Astrocyte (in vitro differentiated cells and primary cell): ENCODE data around the gene CCDC160. TPM values are rescaled to one million over a fixed set of nuclear protein-coding genes. Genes with fewer than 3 reads are reported as not detected.

Experiments used
- DNase-seq: peaks from one replicate; pipeline ENCODE4 v3.0.0-alpha.2; 2010; ENCODE audit warnings: low read depth
- FAIRE-seq: peaks from 2 replicates; lab custom pipeline; 2011; peaks lifted over from hg19 to GRCh38; lab: Jason Lieb, UNC
- H2AFZ ChIP-seq: 2 replicates; pipeline ENCODE4 v1.6.0; 2012; ENCODE audit warnings: low read depth, low read length, inconsistent platforms
- H3K27ac ChIP-seq: 2 replicates; pipeline ENCODE4 v1.5.1; 2011; ENCODE audit warnings: low read depth, low read length, inconsistent platforms
- H3K27me3 ChIP-seq: 2 replicates; pipeline ENCODE4 v1.6.0; 2011; ENCODE audit warnings: low read length, inconsistent platforms; ENCODE audit not compliant: insufficient read depth
- H3K36me3 ChIP-seq: 2 replicates; pipeline ENCODE4 v1.5.1; 2011; ENCODE audit warnings: low read length, inconsistent platforms; ENCODE audit not compliant: insufficient read depth
- H3K4me1 ChIP-seq: 2 replicates; pipeline ENCODE4 v1.5.1; 2011; ENCODE audit warnings: low read length, inconsistent platforms; ENCODE audit not compliant: insufficient read depth
- H3K4me2 ChIP-seq: 2 replicates; pipeline ENCODE4 v1.6.0; 2012; ENCODE audit warnings: low read length, inconsistent platforms
- H3K4me3 ChIP-seq: 2 replicates; pipeline ENCODE4 v1.5.1; 2011; ENCODE audit warnings: low read depth, mild to moderate bottlenecking, low read length, inconsistent platforms; ENCODE audit not compliant: insufficient read depth
- H3K79me2 ChIP-seq: 2 replicates; pipeline ENCODE4 v1.6.0; 2012; ENCODE audit warnings: mild to moderate bottlenecking, low read length, inconsistent platforms; ENCODE audit not compliant: insufficient read depth
- H3K9ac ChIP-seq: 2 replicates; pipeline ENCODE4 v1.6.0; 2012; ENCODE audit warnings: mild to moderate bottlenecking, low read length, inconsistent platforms
- H3K9me3 ChIP-seq: 2 replicates; pipeline ENCODE4 v1.5.1; 2012; ENCODE audit warnings: low read depth, mild to moderate bottlenecking, low read length, inconsistent platforms; ENCODE audit not compliant: insufficient read depth
- H4K20me1 ChIP-seq: 2 replicates; pipeline ENCODE4 v1.6.0; 2012; ENCODE audit warnings: low read length, inconsistent platforms; ENCODE audit not compliant: insufficient read depth
- H3K27ac Mint-ChIP-seq: one replicate; pipeline ENCODE4 v1.8.0; 2021; ENCODE audit warnings: mild to moderate bottlenecking, mixed read lengths; ENCODE audit not compliant: unreplicated experiment
- H3K27me3 Mint-ChIP-seq: one replicate; pipeline ENCODE4 v1.8.0; 2021; ENCODE audit warnings: low read depth, mixed read lengths; ENCODE audit not compliant: unreplicated experiment
- H3K36me3 Mint-ChIP-seq: one replicate; pipeline ENCODE4 v1.8.0; 2021; ENCODE audit warnings: low read depth, mixed read lengths; ENCODE audit not compliant: unreplicated experiment
- H3K4me1 Mint-ChIP-seq: one replicate; pipeline ENCODE4 v1.8.0; 2021; ENCODE audit warnings: low read depth, mixed read lengths; ENCODE audit not compliant: unreplicated experiment
- H3K4me3 Mint-ChIP-seq: one replicate; pipeline ENCODE4 v1.8.0; 2021; ENCODE audit warnings: mild to moderate bottlenecking, moderate library complexity, mixed read lengths; ENCODE audit not compliant: unreplicated experiment
- H3K9me3 Mint-ChIP-seq: one replicate; pipeline ENCODE4 v1.8.0; 2021; ENCODE audit warnings: mild to moderate bottlenecking, mixed read lengths; ENCODE audit not compliant: unreplicated experiment
- CTCF ChIP-seq: IDR thresholded peaks from 2 replicates; pipeline ENCODE4 v1.5.1; 2011; ENCODE audit warnings: low read depth, mild to moderate bottlenecking, inconsistent platforms, low read length, moderate library complexity; ENCODE audit not compliant: insufficient read depth
- EZH2 ChIP-seq: IDR thresholded peaks from 2 replicates; pipeline ENCODE4 v1.6.1; 2012; ENCODE audit warnings: mild to moderate bottlenecking, low read length, inconsistent platforms; ENCODE audit not compliant: insufficient read depth
- total RNA-seq: library from RNA; stranded (reverse); gene quantifications from 2 replicates; pipeline ENCODE4 v1.2.1, GENCODE V29; 2021

Gene CCDC160
- total RNA-seq, 1 donor from 2014 or later = 1.5 TPM

DNA sequence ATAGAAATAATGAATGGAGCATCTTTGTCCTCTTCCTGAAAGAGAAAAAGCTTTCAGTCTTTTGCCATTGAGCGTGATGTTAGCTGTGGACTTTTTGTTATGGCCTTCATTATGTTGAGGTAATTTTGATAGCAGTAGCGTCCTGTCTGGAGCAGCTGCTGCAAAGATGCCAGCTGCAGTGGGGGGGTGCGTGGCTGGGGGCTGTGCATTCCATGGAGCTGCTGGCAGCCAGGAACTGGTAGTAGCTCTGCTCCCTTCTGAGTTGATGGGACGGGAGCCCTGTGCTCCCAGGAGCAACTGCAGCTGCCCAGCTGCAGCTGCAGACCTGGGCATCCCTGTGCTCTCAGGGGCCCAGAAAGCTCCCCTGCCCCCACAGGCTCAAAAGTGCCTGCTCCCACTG lies 50.4 kb downstream of the CCDC160 start:
- Histone ChIP-seq H3K4me2 (no peak overlapping the region), H3K4me3 (no peak overlapping the region), H3K27me3 (no peaks in the 10 kb centered on the region), H3K9me3 (no peaks in the 10 kb centered on the region), H2AFZ (no peak overlapping the region), H4K20me1 (no peaks in the 10 kb centered on the region), H3K4me1 (no peaks in the 10 kb centered on the region), H3K36me3 (no peaks in the 10 kb centered on the region), H3K9ac (no peak overlapping the region), H3K79me2 (no peaks in the 10 kb centered on the region), H3K27ac (no peak overlapping the region)
- H3K4me3 Mint-ChIP-seq = no peak overlapping the region
- H3K27ac Mint-ChIP-seq = no peak overlapping the region
- FAIRE-seq = no peak
- H3K9me3 Mint-ChIP-seq = peaks cover 5% of the 10 kb centered on the region
- no peak for DNase-seq
- TF ChIP-seq EZH2 (no peak), CTCF (no peak)
- H3K27me3 Mint-ChIP-seq = no peaks in the 10 kb centered on the region
- H3K36me3 Mint-ChIP-seq = no peaks in the 10 kb centered on the region
- no peaks in the 10 kb centered on the region for H3K4me1 Mint-ChIP-seq

GRCh38 chrX:134294548-134294947 lies 57.6 kb downstream of the CCDC160 start:
- H3K36me3 ChIP-seq = no peaks in the 10 kb centered on the region
- peak; percentile 49 for FAIRE-seq
- H3K4me3 Mint-ChIP-seq = no peak overlapping the region

More at GRCh38 chrX:134294548-134294947, 57.6 kb downstream of the CCDC160 start:
- Histone ChIP-seq H3K9ac (no peak overlapping the region), H4K20me1 (no peaks in the 10 kb centered on the region), H3K4me2 (no peak overlapping the region), H3K27me3 (no peaks in the 10 kb centered on the region), H3K4me3 (no peak overlapping the region), H3K27ac (no peak overlapping the region), H2AFZ (no peak overlapping the region), H3K9me3 (no peaks in the 10 kb centered on the region), H3K79me2 (no peaks in the 10 kb centered on the region), H3K4me1 (no peaks in the 10 kb centered on the region)
- H3K9me3 Mint-ChIP-seq = no peaks in the 10 kb centered on the region
- no peak for DNase-seq
- TF ChIP-seq EZH2 (no peak), CTCF (peak; percentile 14)
- H3K27me3 Mint-ChIP-seq = no peaks in the 10 kb centered on the region
- H3K36me3 Mint-ChIP-seq = no peaks in the 10 kb centered on the region
- H3K27ac Mint-ChIP-seq = no peak overlapping the region
- H3K4me1 Mint-ChIP-seq = peaks cover 3% of the 10 kb centered on the region

Other genes starting within 250 kb of the CCDC160 start
- 34.9 and 39.3 TPM in 2 replicates for gene PHF6, start 136.1 kb downstream of the CCDC160 start, total RNA-seq
- gene HPRT1, start 223.0 kb downstream of the CCDC160 start, total RNA-seq = 20.2 and 20.6 TPM in 2 replicates